Stimulated activated CD4-positive, alpha-beta T cell treated with anti-CD3 and anti-CD28 coated beads, Interleukin-2, amount 100 ng/mL, for 48 hours (primary cell): ENCODE data around the gene HEATR5A.
"Not testable (repeated sequence)": the region's sequence is repeated elsewhere in the genome, so short reads cannot be mapped to it uniquely, and the experiment has no call there.

Source experiments
- DNase-seq, 2 donors: peaks; one replicate each; pipeline ENCODE4 v3.0.0-alpha.2; 2020

The HEATR5A gene

DNA sequence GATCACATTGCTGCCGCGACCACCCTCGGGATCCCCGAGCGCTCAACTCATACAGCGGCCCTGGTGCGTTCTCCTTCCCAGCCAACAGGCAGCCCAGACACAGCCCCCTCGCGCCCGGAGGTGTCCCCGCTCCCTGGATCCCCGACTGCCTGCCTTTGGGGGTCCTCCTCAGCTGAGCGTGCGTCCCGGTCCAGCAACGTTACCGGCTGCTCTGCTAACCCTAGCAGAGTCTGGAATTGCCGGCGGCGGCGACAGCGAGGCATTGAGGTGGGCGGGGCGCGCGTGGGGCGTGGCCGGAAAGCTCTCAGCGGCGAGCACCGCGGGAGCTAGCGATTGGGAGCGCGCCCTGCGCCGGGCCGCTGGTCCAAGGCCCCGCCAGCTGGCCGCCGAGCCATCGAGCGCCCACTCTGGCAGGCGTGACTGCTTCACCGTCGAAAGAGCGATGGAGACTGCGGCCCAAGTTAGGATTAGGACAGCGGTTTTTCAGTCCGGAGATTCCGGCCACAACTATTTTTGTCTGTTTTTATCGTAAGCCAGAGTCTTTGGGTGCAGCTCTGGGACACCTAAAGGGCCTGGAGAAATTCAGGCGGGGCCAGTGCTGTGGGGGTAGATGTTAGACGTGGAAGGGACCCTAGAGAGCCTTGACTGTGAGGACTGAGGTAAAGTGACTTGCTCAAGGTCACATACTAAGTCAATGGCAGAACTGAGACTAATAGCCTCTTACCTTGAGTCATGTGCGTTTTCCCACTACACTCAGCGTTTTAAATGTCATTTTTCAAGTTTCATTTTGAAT lies at the start of gene HEATR5A:
TSS of gene HEATR5A (minus strand) at position 232 of the 793 bp plus-strand sequence. CDS start 17,575 bp downstream, outside the sequence.
- DNase-seq: peak; percentile 85 to 87

DNA sequence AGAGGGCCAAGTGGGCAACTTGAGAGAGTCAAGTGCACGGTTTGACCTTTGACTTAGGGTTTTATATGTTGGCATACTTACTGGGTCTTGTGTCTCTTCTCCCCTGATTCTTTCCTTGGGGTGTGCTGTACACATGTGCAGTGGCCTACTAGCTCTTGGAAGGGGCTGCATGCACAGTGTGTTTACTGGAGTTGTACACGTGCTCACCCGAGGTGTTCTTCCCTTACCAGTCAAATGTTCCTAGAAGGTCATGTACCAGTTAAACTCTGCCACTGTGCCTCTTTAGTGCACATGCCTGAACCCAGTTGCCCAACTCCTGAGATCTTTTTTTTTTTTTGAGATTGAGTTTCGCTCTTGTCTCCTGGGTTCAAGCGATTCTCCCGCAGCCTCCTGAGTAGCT lies 46.2 kb upstream of the HEATR5A start:
- no peak for DNase-seq

DNA sequence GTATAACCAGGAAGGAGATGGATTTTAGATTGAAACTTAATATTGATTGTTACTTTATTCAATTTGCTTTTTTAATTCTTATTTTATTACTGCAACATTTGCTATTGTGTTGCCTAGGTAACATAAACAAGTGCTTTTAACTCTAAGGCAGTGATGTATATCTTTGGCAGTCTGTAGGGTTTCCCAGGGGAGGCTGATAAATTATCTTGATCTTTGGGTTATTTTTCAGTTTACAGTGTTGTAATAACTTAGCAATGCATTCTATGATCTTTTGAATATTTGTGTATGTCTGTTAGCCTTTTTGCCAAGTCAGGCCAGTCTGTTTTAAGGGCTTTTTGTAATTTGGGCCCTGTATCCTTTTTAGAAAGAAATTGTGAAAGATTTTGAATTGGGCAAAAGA lies 44.8 kb upstream of the HEATR5A start:
- DNase-seq: no peak

DNA sequence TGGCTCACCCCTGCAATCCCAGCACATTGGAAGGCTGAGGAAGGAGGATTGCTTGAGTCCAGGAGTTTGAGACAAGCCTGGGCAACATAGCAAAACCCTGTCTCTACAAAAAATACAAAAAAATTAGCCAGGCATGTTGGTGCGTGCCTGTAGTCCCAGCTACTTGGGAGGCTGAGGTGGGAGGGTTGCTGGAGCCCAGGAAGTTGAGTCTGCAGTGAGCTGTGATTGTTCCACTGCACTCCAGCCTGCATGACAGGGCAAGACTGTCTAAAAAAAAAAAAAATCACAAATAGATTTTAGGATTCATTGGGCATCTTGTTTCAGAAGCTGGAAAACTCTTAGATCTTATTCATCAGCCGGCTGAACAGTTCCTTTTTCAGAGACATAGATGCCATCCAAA lies 42.1 kb upstream of the HEATR5A start:
- not testable (repeated sequence) for DNase-seq

DNA sequence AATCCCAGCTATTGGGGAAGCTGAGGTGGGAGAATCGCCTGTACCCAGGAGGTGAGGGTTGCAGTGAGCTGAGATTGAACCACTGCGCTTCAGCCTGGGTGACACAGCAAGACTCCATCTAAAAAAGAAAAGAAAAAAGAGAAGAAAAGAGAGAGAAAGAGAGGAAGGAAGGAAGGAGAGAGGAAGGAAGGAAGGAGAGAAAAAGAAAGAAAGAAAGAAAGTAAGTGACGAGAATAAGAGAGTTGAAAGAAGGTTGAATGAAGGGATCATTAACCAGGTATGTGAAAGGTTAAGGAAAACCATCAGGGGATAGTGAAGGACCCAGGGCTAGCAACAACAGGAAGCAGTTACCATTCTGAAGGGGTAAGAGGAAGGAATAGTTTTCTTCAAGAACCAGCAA lies 41.2 kb upstream of the HEATR5A start:
- no peak for DNase-seq

DNA sequence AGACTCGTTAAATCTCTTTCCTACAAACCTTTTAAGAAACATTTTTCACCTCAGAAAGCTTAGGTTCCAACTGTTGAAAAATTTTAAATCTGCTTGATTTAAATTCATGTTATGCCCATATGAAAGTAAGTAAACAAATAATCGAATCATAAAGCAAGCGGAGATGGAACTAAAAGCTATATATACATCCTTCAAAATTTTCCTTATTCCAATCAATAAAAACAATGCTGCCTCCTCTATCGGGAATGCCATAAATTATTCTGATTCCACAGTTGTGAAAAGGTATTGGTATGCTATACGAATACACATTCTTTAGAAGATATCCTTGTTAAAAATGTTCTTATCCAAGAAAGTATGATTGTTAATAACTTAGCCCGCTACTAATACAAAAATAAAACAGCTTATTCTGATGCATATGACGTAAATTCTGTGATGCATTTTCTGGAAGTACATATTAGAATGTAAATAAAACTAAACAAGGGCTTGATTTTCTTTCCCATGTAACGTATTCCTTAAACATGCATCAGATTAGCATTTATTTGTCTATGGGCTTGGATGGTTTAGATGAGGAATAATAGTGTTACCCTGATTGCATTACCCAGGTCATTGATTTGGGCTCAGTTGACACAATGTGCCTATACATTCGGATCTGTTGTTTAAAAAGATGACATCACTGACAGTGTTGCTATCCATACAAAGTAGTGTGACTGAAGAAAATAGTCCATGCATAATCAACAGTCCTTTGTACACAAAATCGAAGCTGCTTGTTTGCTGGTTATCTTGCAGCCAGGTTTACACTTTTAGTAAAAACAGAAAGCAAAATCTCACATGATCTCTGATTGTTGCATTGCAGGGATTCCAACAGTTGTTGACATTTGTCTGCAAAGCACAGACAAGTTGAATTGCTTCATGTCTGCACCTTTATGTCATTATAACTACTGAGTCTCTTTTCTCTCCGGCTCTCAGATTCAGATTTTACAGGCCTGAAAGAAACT lies 37.6 kb upstream of the HEATR5A start:
- no peak for DNase-seq

DNA sequence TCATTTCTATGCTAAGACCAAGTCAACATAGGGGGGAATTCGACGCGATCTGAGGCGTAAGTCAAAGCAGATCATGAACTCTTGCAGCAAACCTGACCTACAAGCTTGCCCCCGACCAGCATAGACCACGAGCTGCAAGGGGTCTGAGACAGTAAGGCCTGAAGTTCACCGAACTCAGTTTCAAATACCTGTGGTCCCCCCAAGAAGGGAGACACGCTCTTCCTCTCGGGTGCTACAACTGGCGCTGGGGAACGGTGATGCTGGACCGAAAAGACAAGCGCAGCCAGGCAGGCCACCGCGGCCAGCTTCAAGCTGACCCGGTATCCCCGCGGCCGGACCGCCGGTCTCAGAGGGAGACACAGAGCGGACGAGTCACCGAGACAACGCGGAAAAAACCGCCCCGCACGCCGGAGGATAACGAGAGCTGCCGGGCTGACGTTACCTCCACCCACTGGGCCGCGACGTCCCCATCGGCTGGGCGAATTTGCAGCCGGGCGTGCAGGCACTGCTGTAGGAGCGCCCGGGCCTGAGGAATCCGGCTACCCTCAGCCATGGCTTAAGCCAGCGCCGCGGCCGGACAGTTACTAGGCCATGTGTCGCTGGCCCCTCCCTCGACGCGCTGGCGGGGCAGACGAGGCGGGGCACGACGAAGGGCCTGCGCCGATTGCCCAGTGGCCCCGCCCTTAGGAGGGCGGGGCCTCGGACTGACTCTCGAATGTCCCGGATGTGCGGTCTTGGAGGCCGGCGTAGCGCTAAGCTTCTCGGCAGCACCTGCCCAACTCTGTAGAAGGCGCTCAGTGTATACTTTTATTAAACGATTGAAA lies 36.7 kb upstream of the HEATR5A start, which contains the start of gene DTD2:
TSS of gene DTD2 (minus strand) at position 666 of the 824 bp plus-strand sequence. CDS start at position 553, 113 bp downstream.
- peak; percentile 88 to 89 for DNase-seq

DNA sequence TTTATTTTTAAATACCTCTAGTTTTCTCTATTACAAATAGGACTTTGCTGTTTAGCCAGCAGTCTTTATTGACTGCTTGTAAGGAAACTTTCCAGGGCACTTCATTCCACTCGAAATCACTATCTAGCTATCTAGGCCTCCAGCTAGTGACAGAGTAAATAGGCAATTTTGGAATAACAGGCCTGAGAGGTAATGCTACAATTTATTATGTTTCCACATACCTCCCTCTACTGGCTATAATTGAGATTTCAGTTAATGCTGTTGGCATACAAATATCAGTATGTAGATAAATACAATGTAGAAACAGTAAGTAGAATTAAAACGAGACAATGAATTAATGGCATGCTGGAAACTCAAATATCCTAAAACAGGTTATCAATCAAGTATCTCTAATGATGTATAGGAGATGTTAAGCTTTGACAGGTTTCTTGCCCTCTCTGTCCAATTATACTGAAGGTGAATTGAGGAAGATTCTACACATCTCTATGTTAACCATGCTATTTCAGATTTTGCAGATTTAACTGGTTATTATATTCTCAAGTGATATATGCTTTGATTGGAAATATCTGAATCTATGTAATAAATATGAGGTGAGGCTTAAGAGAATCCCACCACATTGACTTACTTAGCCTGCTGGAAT lies 29.7 kb upstream of the HEATR5A start:
- no peak for DNase-seq

DNA sequence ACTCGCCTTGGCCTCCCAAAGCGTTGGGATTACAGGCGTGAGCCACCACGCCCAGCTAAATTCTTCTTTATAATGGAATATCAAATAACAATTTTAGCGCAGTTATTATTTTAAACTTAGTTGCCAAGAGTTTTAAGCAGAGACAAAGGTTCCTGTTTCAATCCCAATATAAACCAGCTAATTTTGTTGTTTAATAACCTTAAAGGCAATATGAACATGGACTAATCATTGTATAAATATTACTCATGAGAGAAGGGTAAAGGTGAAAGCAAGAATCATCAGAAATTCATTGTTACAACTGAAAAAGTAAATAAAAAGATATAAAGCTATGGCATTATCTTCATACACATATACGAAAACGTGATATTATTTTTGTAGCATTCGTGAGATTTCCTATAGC lies 28.8 kb upstream of the HEATR5A start:
- DNase-seq: no peak

DNA sequence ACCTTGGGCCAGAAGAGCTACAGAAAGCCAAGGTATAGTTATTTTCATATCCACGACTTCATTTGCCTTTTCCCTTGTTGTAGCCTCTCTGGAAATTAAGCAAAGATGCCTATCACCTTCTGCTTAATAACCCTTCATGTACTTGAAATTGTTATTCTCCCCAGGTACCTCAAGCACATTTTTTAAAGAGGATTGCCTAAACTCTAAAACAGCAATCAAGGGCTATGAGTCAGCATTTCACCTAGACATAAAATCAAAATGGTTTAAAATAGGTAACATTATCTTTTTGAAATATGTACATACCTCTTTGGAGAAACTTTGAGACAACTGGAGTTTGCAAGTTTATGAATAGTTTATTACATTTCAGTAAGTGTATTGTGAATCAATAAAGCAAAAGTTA lies 25.4 kb upstream of the HEATR5A start:
- no peak for DNase-seq

DNA sequence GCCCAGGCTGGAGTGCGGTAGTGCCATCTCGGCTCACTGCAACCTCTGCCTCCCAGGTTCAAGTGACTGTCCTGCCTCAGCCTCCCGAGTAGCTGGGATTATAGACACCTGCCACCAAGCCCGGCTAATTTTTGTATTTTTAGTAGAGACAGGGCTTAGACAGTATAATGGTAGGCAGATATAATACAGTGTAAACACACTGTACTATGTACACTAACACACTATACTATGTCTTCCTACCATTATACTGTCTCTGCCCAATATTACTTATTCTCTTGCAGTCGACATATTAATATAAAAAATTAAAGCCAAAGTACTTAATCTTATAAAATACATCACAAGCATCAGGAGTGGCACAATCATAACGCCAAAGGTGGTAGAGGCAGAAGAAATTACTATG lies 21.9 kb upstream of the HEATR5A start:
- no peak for DNase-seq

DNA sequence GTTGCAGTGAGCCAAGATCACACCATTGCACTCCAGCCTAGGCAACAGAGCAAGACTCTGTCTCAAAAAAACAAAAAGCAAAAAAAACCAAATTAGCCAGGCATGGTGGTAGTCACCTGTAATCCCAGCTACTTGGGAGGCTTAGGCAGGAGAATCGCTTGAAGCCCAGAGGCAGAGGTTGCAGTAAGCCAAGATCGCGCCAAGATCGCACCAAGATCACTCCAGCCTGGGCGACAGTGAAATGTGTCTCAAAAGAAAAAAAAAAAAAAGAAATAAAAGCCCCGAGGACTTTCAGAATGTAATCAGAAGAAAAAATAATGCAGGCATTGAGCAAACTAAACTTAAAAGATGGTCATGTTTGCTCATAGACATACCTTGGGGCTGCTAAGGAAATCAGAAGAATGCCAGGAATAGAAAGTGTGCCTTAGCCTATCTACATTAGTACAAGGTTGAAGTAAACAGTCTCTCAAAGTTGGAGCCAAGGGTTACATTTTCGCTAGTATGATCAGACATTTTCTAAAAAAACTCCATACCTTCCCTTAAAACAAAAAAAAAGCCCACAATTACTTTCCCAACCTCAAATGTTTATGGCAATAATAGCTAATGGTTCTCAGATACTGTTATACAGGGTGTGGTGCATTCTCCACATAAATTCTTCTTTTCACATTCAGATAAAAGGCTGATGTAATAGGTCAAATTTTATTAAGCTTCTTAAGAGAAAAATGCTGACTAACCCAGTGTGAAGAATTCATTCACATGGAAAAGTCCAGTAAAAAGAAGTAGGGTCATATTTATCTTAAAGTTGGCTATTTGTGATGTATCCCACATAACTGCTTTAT lies 21.1 kb upstream of the HEATR5A start:
- no peak for DNase-seq

DNA sequence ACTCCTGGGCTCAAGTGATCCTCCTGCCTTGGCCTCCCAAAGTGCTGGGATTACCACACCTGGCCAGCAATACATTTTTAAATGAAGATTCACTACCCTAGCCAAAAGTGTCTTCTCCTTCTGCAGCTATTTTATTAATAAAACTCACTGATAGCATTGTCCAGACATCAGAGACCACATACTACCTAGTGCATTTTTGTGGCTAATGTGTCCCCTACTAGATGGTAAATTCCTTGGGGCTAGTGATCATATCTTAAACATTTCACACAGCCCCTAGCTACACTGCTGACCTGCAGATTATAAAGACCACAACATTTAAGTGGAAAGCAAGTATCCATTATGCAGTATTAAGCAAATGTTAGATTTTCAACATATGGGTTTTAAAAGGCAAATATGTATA lies 19.9 kb upstream of the HEATR5A start:
- DNase-seq: no peak

DNA sequence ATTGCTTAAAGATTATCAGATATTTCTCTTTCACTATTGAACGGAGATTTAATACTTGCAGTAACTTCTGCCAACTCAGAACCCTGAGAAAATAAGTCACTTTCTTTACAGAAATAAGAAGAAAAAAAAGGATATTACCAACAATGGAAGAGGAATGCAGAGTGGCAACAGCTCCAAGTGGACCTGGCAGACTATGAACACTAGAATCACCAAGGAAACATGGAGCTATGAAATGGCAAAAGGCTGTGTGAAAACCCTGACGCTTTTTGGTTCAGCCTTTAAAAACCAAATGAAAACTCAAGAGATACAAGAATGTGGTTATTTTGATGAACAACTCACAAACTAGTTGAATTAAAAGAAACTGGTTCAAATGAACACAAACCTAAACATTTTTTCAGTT lies 19.2 kb upstream of the HEATR5A start:
- DNase-seq: no peak

DNA sequence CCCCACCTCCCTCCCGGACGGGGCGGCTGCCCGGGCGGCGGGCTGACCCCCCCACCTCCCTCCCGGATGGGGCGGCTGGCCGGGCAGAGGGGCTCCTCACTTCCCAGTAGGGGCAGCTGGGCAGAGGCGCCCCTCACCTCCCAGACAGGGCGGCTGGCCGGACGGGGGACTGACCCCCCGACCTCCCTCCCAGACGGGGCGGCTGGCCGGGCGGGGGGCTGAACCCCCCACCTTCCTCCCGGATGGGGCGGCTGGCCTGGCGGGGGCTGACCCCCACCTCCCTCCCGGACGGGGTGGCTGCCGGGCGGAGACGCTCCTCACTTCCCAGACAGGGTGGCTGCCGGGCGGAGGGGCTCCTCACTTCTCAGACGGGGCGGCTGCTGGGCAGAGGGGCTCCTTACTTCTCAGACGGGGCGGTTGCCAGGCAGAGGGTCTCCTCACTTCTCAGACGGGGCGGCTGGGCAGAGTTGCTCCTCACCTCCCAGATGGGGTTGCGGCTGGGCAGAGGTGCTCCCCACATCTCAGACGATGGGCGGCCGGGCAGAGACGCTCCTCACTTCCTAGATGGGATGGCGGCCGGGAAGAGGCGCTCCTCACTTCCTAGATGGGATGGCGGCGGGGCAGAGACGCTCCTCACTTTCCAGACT lies 16.8 kb upstream of the HEATR5A start:
- not testable (repeated sequence) for DNase-seq

DNA sequence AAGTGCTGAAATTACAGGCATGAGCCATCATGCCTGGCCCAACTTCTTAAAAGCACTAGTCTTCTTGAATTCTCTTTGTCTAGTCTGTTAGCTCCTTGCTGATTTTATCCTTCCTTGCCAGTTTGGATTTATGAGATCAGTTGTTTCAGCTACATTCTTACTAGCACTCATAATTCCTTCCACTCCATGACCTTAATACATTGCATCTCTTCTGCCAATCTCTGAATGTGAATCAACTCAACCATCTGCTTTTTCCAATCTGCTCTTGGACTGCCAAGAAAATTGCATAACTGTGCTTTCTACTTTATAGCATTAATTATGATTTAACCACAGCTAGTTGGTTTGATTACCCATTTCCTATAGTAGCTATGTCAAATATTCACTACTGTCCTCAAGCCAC lies 14.9 kb upstream of the HEATR5A start:
- DNase-seq: no peak

DNA sequence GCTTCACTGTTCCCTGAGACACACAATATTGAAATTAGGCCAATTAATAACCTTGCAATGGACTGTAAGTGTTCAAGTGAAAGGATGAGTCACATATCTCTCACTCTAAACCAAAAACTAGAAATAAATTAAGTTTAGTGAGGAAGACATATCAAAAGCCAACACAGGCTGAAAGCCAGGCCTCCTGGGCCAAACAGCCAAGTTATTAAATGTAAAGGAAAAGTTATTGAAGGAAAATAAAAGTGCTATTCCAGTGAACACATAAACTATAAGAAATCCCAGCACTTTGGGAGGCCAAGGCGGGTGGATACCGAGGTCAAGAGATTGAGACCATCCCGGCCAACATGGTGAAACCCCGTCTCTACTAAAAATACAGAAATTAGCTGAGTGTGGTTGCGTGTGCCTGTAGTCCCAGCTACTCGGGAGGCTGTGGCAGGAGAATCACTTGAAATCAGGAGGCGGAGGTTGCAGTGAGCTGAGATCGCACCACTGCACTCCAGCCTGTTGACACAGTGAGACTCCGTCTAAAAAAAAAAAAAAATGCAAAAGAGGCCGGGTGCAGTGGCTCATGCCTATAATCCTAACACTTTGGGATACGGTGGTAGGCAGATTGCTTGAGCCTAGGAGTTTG lies 10.4 kb upstream of the HEATR5A start:
- DNase-seq: no peak

DNA sequence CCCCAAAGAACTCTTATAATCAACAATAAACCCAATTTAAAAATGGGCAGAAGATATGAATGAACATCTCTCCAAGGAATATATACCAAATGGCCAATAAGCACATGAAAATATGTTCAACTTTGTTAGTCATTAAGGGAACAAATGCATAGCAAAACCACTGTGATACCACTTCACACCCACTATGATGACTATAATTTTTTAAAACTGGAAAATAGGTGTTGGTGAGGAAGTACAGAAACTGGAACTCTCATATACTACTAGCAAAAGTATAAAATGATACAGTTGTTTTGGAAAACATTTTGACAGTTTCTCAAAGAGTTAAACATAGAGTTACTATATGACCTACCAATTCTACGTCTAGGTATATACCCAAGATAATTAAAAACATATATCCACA lies 9.4 kb upstream of the HEATR5A start:
- no peak for DNase-seq

DNA sequence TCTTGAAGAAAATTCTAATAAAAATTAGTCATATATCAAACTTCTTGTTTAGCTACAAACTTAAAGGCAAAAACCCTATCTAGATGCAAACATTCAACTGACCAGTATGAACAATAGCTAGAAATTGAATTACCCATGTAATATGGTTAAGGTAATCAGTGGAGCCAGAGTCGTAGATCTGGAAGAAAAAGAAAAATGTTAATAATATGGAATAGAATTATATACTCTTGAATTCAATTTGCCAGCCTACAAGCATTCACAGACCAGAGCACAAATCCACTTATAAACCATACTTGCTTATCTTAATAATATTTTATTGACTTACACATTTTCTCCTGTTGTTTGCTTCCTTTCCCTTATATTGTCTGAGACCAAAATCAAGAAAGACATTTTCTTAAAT lies 7.7 kb upstream of the HEATR5A start:
- no peak for DNase-seq

DNA sequence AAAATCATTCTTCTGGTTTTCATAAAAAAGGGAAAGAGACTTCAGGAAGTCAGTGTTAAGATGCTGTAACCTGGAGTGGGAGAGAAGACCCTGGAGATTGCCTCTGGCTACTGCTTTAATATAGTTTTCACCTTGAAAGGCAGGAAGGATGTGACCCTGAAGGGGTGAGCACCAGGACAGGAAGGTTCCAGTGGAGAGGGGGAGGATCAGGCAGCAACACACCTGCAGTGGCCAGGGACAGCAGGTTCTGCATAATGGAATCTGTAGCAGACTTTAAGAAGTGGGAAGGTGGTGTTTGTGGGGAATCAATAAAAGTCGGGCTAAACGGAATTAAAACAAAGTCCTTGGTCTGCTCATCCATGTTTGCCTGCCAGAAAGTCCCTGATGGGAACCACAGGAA lies 6.3 kb upstream of the HEATR5A start:
- no peak for DNase-seq
